Keratinocyte (primary cell): ENCODE results near the gene MCRIP2.

Experiments
- CTCF ChIP-seq, 3 experiments: IDR thresholded peaks in 1 of 3; conservative IDR thresholded peaks in 1 of 3; optimal IDR thresholded peaks in 1 of 3; 2 replicates in 2 of 3; 3 replicates in 1 of 3; pipeline versions ENCODE3 to v1.5.1; 2011; ENCODE audit warnings: low read length in 3 of 3, mild to moderate bottlenecking in 3 of 3, moderate library complexity in 2 of 3, control low read depth in 1 of 3, inconsistent platforms in 1 of 3; ENCODE audit not compliant: insufficient read depth in 2 of 3; ENCODE audit errors: extremely low read depth in 1 of 3
- EZH2 ChIP-seq: IDR thresholded peaks from one replicate; pipeline ENCODE4 v1.6.1; 2012; ENCODE audit warnings: inconsistent platforms, mild to moderate bottlenecking, low read length, moderate library complexity

GRCh38 chr16:671353-672131 is 29.9 kb downstream of the MCRIP2 start:
- TF ChIP-seq CTCF (optimal IDR thresholded peaks at IDR 0.05 in 1 of 3, IDR thresholded peaks at IDR 0.05 in 1 of 3, conservative IDR thresholded peaks at IDR 0.05 in 1 of 3; ENCODE audit: extremely low read depth in 1 of 3, insufficient read depth in 2 of 3, low read length in 3 of 3) (no peak), EZH2 (no peak)
